HG02571 (cell line): ENCODE results near the gene ZAR1.
A peak's percentile ranks its signal among the peaks of the same experiment; 100 is the strongest.

Experiments used
- ATAC-seq: cut with Tn5 transposase; IDR thresholded peaks from one replicate; pipeline ENCODE4 v1.9.1; 2021; ENCODE audit warnings: mild to moderate bottlenecking, moderate library complexity; ENCODE audit not compliant: unreplicated experiment

ZAR1 gene

GRCh38 chr4:48489683-48490011, 405 bp upstream of the ZAR1 start:
- no peak for ATAC-seq

DNA sequence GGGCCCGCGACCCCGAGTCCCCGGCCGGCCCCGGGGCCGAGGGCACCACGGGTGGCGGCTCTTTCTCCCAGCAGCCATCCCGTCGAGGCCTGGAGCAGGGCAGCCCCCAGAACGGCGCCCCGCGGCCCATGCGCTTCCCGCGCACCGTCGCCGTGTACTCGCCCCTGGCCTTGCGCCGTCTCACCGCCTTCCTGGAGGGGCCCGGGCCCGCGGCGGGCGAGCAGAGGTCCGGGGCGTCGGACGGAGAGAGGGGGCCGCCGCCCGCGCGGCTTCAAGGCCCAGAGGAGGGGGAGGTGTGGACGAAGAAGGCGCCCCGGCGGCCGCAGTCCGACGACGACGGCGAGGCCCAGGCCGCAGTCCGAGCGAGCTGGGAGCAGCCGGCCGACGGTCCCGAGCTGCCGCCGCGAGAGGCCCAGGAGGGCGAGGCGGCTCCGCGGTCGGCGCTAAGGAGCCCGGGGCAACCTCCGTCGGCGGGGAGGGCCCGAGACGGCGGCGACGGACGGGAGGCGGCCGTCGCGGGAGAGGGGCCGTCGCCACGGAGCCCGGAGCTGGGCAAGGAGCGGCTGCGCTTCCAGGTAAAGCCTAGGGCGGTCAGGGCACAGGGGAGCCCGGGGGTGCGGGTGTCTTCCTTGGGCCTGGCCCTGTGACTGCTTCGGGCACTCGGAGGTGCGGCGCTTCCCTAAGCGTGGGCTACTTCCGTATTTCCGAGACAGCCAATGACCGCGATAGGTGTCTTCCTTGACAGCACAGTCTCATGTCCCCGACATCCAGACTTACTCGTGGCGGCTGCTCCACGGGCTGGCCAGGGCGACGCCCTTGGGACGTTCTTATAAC, 845 bp downstream of the ZAR1 start:
- no peak for ATAC-seq

GRCh38 chr4:48491514-48492176, 1.6 kb downstream of the ZAR1 start:
- no peak for ATAC-seq

DNA sequence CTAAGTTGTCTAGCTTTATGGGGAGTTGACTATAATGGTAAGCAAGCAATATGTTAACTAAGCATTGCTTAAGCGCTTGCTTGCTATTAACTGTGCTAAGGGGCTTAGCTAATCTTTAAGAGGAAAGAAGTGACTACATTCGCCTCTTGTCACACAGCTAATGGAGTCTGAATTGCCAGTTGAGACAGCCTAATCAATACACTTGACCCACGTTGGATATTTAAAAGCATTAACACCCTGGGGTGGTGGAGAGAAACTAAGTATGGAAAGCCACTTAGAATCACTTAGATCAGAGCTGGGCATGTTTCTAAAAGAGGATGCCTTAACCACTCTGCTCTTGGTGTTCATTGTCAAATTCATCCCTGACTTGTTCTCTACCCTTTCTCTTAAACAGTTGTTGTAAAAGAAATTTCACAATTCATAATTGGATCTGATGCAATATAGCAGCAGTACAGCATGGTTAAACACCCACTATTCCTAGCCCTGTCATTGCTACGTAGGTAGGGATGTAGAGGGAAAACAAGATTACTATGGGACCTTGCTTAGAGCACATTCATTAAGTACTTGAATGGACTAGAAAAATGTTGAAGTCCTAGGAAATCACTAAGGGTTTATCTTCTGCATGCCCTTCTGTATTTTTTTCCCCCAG, 3.5 kb downstream of the ZAR1 start:
- no peak for ATAC-seq

DNA sequence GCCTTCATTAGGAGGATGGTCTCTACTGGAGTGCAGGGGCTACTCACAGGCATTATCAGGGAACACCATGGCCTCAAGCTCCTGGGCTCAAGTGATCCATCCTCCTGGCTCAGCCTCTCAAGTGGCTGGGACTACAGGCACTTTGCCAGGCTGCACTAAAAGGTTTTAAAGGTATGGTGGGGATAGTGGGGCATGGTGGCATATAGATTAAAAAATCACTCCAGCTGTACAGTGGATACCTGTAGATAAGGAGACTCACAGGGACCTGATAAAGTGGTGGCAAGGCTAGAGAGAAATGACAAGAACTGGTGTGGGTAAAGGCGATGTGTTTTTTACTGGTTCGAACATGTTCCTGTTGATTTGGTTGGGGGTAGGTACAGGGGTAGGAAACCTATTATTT, 5.9 kb downstream of the ZAR1 start:
- ATAC-seq = no peak

- ATAC-seq = no peak
Observed at GRCh38 chr4:48498895-48499294, 8.8 kb downstream of the ZAR1 start.

GRCh38 chr4:48499551-48500066, 9.6 kb downstream of the ZAR1 start:
- ATAC-seq = peak; percentile 63

GRCh38 chr4:48503233-48504025, 13.4 kb downstream of the ZAR1 start:
- no peak for ATAC-seq

GRCh38 chr4:48504026-48504330, 13.9 kb downstream of the ZAR1 start:
- ATAC-seq = no peak

GRCh38 chr4:48504352-48504751, 14.3 kb downstream of the ZAR1 start:
- no peak for ATAC-seq

- ATAC-seq = no peak
Observed at GRCh38 chr4:48506716-48507115, 16.7 kb downstream of the ZAR1 start.

DNA sequence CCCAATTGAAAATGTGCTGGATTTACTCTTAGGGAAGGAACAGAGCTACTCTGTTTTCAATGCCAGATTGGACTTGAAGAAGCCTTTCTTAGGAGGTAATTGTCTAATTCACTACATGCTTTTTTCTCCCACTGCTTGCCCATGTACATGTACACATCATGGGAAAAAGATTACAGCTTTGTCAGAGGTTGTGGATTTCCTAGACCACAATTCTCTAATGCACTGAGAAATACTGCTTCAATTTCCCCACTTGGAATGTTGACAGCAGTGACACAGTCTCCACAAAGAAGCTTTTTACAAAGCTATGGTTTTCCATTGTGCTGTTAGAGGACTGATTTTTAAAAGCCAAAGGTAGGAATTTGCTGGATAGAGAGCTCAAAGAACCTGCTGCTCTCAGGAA, 19.5 kb downstream of the ZAR1 start:
- ATAC-seq = no peak

GRCh38 chr4:48518143-48518542, 28.1 kb downstream of the ZAR1 start:
- no peak for ATAC-seq

DNA sequence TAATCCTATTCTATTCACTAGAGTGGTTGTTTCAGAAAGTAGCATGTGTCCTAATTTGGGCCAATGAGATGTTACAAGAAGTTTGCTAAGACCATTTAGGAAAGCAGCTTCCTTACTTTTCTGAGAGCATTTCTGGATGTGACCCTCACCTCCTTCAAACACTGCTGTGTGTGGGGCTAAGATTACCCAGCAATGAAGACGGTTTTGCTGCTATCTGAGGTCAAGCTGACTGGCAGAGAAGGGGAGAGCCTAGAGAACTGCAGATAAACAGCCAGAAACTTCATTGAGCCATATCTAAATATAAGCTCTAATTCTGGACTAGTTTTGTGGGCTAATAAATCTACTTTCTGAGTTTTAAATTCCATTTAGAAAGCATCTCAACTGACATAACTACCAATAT, 36.4 kb downstream of the ZAR1 start:
- ATAC-seq = no peak

DNA sequence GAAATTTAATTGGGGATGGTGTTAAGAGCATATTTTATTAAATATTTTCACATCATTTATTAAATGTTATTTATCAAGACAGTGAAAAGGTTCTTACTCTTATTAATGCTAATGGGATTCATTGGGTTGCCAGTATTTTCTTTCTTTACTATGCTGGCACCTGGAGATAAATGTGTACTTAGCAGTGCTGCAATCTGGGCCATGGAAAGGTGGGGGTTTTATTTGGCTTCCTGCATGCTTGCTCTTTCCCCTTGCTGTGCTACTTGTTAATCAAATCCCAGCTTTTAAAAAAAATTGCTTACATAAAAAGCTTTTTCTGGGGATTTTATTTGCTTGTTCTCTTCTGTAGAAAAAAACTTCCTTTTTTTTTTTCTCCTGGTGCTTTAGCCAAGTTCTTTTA, 48.3 kb downstream of the ZAR1 start:
- no peak for ATAC-seq

DNA sequence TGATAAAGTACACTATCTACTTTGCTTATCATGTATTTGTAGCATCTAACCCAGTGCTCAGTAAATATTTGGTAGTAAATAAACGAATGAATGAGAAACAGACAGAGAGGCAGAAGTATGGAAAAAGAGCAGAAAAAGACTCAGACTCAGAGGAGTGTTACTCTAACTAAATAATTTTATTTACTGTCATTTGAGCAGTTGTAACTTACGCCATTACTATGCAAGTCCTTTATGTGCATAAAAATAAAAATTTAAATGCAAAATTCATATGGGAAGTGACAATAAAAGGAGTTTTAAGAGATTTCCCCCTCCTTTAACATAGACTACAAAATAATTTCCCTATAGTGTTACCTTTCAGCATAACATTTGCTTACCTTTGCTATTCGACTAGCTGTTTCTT, 49.5 kb downstream of the ZAR1 start:
- ATAC-seq = no peak

DNA sequence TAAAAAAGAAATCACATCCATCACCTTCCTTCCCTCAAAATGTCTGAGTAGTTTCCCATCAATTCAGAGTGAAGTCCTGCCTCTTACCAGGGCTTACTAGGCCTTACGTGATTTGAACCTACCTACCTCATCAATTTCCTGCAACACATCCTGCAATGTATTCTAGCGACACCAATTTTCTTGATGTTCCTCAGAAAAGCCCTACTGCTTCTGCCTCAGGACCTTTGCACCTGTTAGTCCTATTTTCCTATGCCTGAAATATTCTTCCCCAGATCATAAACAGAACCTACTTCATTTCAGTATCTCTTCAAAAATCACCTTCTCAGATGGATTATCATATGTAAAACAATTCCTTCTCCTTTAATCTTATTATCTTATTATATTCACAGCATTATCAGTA, 52.8 kb downstream of the ZAR1 start:
- no peak for ATAC-seq

DNA sequence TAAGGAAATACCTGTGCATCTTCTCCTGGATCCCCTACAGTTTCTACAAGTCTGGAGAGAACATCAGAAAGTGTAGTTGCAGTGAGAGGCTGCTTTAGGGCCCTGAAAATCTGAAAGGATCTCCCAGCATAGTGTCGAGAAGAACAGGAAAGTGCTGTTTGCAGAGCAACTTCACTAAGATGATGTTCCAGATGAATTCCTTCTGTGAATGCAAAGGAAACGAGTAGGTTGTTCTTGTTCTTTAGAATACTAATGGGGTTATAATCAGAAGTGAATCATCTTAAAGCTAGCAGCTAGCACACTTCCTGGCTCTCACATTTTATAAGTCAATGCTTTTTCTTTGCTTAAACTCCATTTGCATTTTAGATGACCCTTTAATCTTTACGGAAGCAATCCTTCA, 53.7 kb downstream of the ZAR1 start:
- no peak for ATAC-seq
